DMS79 treated with DMSO at 0.1 percent for 48 hours (cell line): ENCODE data around the gene IL36B.

ENCODE experiments used
- DNase-seq: peaks from one replicate; lab custom pipeline; 2025; lab: John Stamatoyannopoulos, UW

IL36B gene

GRCh38 chr2:113009622-113010021 is 43.0 kb downstream of the IL36B start:
- DNase-seq = no peak

- no peak for DNase-seq
These were observed 45.4 kb downstream of the IL36B start for GRCh38 chr2:113007250-113007649.

- DNase-seq = no peak
These were observed 47.6 kb downstream of the IL36B start, which contains the start of gene IL36A for GRCh38 chr2:113005030-113005509. TSS of gene IL36A (plus strand) at chr2:113005459. CDS start at chr2:113005872, 413 bp downstream.

- DNase-seq = no peak
These were observed 50.0 kb downstream of the IL36B start for GRCh38 chr2:113002677-113003076.

GRCh38 chr2:113000436-113000835 is 52.2 kb downstream of the IL36B start:
- DNase-seq = no peak

GRCh38 chr2:112997151-112997550 is 55.5 kb downstream of the IL36B start:
- DNase-seq = no peak

- DNase-seq = no peak
These were observed 56.0 kb downstream of the IL36B start for GRCh38 chr2:112996635-112997034.

GRCh38 chr2:112995346-112995920 is 57.2 kb downstream of the IL36B start:
- DNase-seq = no peak

GRCh38 chr2:112994648-112995047 is 58.0 kb downstream of the IL36B start:
- no peak for DNase-seq

- no peak for DNase-seq
These were observed 58.8 kb downstream of the IL36B start for GRCh38 chr2:112993831-112994230.

GRCh38 chr2:112989611-112990010 is 63.1 kb downstream of the IL36B start:
- no peak for DNase-seq

- DNase-seq = no peak
These were observed 67.6 kb downstream of the IL36B start for GRCh38 chr2:112985090-112985489.

GRCh38 chr2:112980537-112980936 is 72.1 kb downstream of the IL36B start:
- DNase-seq = no peak

- DNase-seq = no peak
These were observed 72.9 kb downstream of the IL36B start for GRCh38 chr2:112979731-112980130.

- DNase-seq = no peak
These were observed 75.1 kb downstream of the IL36B start, which contains the start of gene IL36G for GRCh38 chr2:112977559-112978056. TSS of gene IL36G (plus strand) at chr2:112978006. CDS start at chr2:112978639, 633 bp downstream.
